HCT116 (cell line): ENCODE results near the gene EPS8.

Experiments used
- CTCF ChIP-seq, 3 experiments: fragments of 200-600 bp in 1 of 3; sonication (generic) in 1 of 3; IDR thresholded peaks in 2 of 3; conservative IDR thresholded peaks in 1 of 3; 2 replicates each; pipeline ENCODE4 v1.5.1; 2012 to 2017; ENCODE audit warnings: low read depth in 2 of 3, low read length in 2 of 3, antibody characterized with exemption in 1 of 3, borderline replicate concordance in 1 of 3, control low read depth in 1 of 3, mild to moderate bottlenecking in 1 of 3, mixed read lengths in 1 of 3, mixed run types in 1 of 3, moderate library complexity in 1 of 3; ENCODE audit not compliant: insufficient read depth in 1 of 3
- EZH2 ChIP-seq: fragments of 200-600 bp; sonication (generic); IDR thresholded peaks from 2 replicates; pipeline ENCODE4 v1.6.1; 2017; ENCODE audit warnings: antibody characterized with exemption, mixed run types
- SIN3A ChIP-seq: IDR thresholded peaks from 2 replicates; pipeline ENCODE4 v1.6.1; 2012; ENCODE audit warnings: low read depth
- ZFX ChIP-seq: fragments of 450-650 bp; IDR thresholded peaks from 2 replicates; pipeline ENCODE4 v1.6.1; 2017
- TF ChIP-seq, protein P1 (sequence below): IDR thresholded peaks from 2 replicates; pipeline ENCODE4 v1.6.1; 2012

DNA sequence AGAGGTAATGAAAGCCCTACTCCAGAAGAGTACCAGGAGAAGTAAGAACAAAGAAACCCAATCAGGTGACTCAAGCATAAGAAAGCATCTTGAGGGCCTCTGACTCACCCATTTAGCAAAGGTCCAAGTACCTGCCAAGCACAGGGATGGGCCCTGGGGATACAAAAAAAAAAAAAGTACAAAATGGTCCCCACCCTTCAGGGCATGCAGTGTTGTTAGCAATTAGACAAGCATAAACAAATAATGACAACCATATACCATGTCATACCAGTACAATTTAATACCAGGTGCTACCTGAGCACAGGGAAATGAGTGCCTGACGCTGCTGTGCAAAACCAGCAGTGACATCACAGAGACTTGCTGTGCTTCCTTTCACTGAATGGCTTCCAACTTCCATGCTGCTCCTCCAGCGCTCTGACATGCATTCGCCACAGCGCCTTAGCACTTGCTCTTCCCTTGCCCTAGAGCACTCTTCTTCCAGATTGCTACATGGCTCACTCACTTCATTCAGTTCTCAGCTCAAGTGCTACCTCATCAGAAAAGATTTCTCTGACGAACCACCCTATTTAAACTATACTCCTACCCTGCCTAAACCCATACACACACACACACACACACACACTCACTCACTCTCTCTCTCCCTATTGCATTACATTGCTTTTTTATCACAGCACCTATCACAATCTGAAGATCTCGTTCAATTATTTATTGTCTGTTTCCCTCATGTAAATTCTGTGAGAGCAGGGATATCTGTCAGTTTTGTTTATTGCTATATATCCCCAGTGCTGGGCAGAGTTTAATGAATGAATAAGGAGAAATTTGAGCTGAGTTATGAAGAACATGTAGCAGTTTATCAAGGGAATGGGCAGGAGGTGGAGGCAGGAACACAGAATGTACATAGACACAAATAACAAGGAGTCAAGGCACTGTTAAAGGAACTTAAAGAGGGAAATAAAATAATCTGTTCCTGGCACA is 12.9 kb upstream of the EPS8 start:
- no peak for TF ChIP-seq EZH2
- no peak for TF ChIP-seq ZFX
- TF ChIP-seq CTCF (IDR thresholded peaks at IDR 0.05 in 2 of 3, conservative IDR thresholded peaks at IDR 0.05 in 1 of 3; ENCODE audit: borderline replicate concordance in 1 of 3, insufficient read depth in 1 of 3, low read depth in 2 of 3, low read length in 2 of 3): no peak
- TF ChIP-seq SIN3A: no peak
- TF ChIP-seq, protein P1, sequence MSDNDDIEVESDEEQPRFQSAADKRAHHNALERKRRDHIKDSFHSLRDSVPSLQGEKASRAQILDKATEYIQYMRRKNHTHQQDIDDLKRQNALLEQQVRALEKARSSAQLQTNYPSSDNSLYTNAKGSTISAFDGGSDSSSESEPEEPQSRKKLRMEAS: no peak
